ENCODE results near the gene BFSP2. TPM values are rescaled to one million over a fixed set of nuclear protein-coding genes. Genes with fewer than 3 reads are reported as not detected.

Gene BFSP2
- total RNA-seq, 4 donors from 2014 or later, result not detected

- Histone ChIP-seq H3K9me3 (no peaks in the 10 kb centered on the region), H3K4me1 (peaks cover 0 to 7% of the 10 kb centered on the region in 2 donors), H3K27me3 (no peaks in the 10 kb centered on the region), H3K36me3 (no peaks in the 10 kb centered on the region), H3K4me3 (replicated peaks in 1 of 3) (no peak overlapping the region), H3K27ac (no peak overlapping the region)
- no peak for DNase-seq
- TF ChIP-seq CTCF (IDR thresholded peaks at IDR 0.05), result no peak
- no peak for TF ChIP-seq POLR2A (IDR thresholded peaks at IDR 0.05)
- intact Hi-C loops (cut with DNase I), result loop anchor here (10.0 kb wide), 1 partner anchor 148 kb away; the partner anchor contains the start of gene CDV3
- 81% methylated on average over 2 of the region's 2 CpGs for WGBS, 2 donors
Measured at GRCh38 chr3:133426721-133427120, 26.9 kb downstream of the BFSP2 start.

GRCh38 chr3:133428552-133428951, 28.7 kb downstream of the BFSP2 start:
- TF ChIP-seq CTCF (IDR thresholded peaks at IDR 0.05), result no peak
- no peak for TF ChIP-seq POLR2A (IDR thresholded peaks at IDR 0.05)
- H3K27me3 ChIP-seq, result no peaks in the 10 kb centered on the region
- H3K36me3 ChIP-seq, result no peaks in the 10 kb centered on the region
- intact Hi-C loops (cut with DNase I), result loop anchor here (10.0 kb wide), 1 partner anchor 146 kb away; the partner anchor contains the start of gene CDV3
- WGBS, 2 donors, result 74 to 76% methylated on average over 12 of the region's 12 CpGs
- H3K4me1 ChIP-seq, result peaks cover 0 to 7% of the 10 kb centered on the region in 2 donors
- no peak overlapping the region for H3K4me3 ChIP-seq (replicated peaks in 1 of 3)
- no peaks in the 10 kb centered on the region for H3K9me3 ChIP-seq
- DNase-seq, result no peak
- H3K27ac ChIP-seq, result no peak overlapping the region

GRCh38 chr3:133429063-133429462, 29.2 kb downstream of the BFSP2 start:
- H3K36me3 ChIP-seq, result no peaks in the 10 kb centered on the region
- DNase-seq, result no peak
- intact Hi-C loops (cut with DNase I), result loop anchor here (10.0 kb wide), 1 partner anchor 146 kb away; the partner anchor contains the start of gene CDV3
- H3K27me3 ChIP-seq, result no peaks in the 10 kb centered on the region
- peaks cover 0 to 5% of the 10 kb centered on the region in 2 donors for H3K4me1 ChIP-seq
- H3K9me3 ChIP-seq, result no peaks in the 10 kb centered on the region
- H3K4me3 ChIP-seq (replicated peaks in 1 of 3), result no peak overlapping the region
- H3K27ac ChIP-seq, result no peak overlapping the region
- TF ChIP-seq POLR2A (IDR thresholded peaks at IDR 0.05), result no peak
- no peak for TF ChIP-seq CTCF (IDR thresholded peaks at IDR 0.05)

GRCh38 chr3:133439563-133439962, 39.7 kb downstream of the BFSP2 start:
- Histone ChIP-seq H3K27me3 (no peaks in the 10 kb centered on the region), H3K4me1 (peaks cover 2 to 10% of the 10 kb centered on the region in 2 donors), H3K4me3 (replicated peaks in 1 of 3) (no peak overlapping the region), H3K9me3 (no peaks in the 10 kb centered on the region), H3K36me3 (no peaks in the 10 kb centered on the region), H3K27ac (no peak overlapping the region)
- no peak for TF ChIP-seq POLR2A (IDR thresholded peaks at IDR 0.05)
- no peak for TF ChIP-seq CTCF (IDR thresholded peaks at IDR 0.05)
- intact Hi-C loops (cut with DNase I), result no loop called here
- WGBS, 2 donors, result 95 to 97% methylated on average over 2 of the region's 2 CpGs
- no peak for DNase-seq

- Histone ChIP-seq H3K9me3 (no peaks in the 10 kb centered on the region), H3K4me1 (peaks cover 2 to 10% of the 10 kb centered on the region in 2 donors), H3K27ac (no peak overlapping the region), H3K4me3 (replicated peaks in 1 of 3) (no peak overlapping the region), H3K27me3 (no peaks in the 10 kb centered on the region), H3K36me3 (no peaks in the 10 kb centered on the region)
- no peak for TF ChIP-seq POLR2A (IDR thresholded peaks at IDR 0.05)
- TF ChIP-seq CTCF (IDR thresholded peaks at IDR 0.05), result no peak
- intact Hi-C loops (cut with DNase I), result no loop called here
- 90 to 100% methylated on average over 2 of the region's 2 CpGs for WGBS, 2 donors
- DNase-seq, result no peak
Measured at GRCh38 chr3:133440652-133441051, 40.8 kb downstream of the BFSP2 start.
